GM21515 (cell line): ENCODE measurements around the gene ALDH3B2.

Source experiments
- ATAC-seq: cut with Tn5 transposase; IDR thresholded peaks from one replicate; pipeline ENCODE4 v1.9.1; 2021; ENCODE audit not compliant: unreplicated experiment

ALDH3B2 gene

GRCh38 chr11:67615728-67616430 is 58.5 kb downstream of the ALDH3B2 start:
- ATAC-seq = no peak

GRCh38 chr11:67614730-67615714 is 59.4 kb downstream of the ALDH3B2 start:
- no peak for ATAC-seq

- peak; percentile 56 for ATAC-seq
Observed at GRCh38 chr11:67613960-67614715, 60.3 kb downstream of the ALDH3B2 start.

- no peak for ATAC-seq
Observed at GRCh38 chr11:67613313-67613959, 61.0 kb downstream of the ALDH3B2 start.

GRCh38 chr11:67612751-67613150 is 61.7 kb downstream of the ALDH3B2 start:
- ATAC-seq = no peak
